Right hindlimb (tissue), 1 donor: ENCODE measurements around the gene HYDIN.

ENCODE experiments used
- DNase-seq: peaks from one replicate; pipeline ENCODE4 v3.0.0-alpha.2; 2018

The HYDIN gene

GRCh38 chr16:70784692-70785555 is 445.6 kb downstream of the HYDIN start:
- no peak for DNase-seq

- DNase-seq: no peak
Measured at GRCh38 chr16:70782237-70782636, 448.3 kb downstream of the HYDIN start.

- DNase-seq: no peak
Measured at GRCh38 chr16:70781800-70782199, 448.7 kb downstream of the HYDIN start.

GRCh38 chr16:70780546-70780945 is 450.0 kb downstream of the HYDIN start:
- DNase-seq: no peak

- DNase-seq: no peak
Measured at GRCh38 chr16:70779361-70779760, 451.2 kb downstream of the HYDIN start.

- DNase-seq: peak; percentile 94
Measured at GRCh38 chr16:70778901-70779309, 451.6 kb downstream of the HYDIN start.

GRCh38 chr16:70777973-70778406 is 452.5 kb downstream of the HYDIN start:
- DNase-seq: no peak

GRCh38 chr16:70777496-70777895 is 453.0 kb downstream of the HYDIN start:
- no peak for DNase-seq

GRCh38 chr16:70775399-70775798 is 455.1 kb downstream of the HYDIN start:
- no peak for DNase-seq

GRCh38 chr16:70774261-70774660 is 456.3 kb downstream of the HYDIN start:
- no peak for DNase-seq

- DNase-seq: no peak
Measured at GRCh38 chr16:70772493-70772892, 458.0 kb downstream of the HYDIN start.

GRCh38 chr16:70770626-70771552 is 459.6 kb downstream of the HYDIN start:
- peak; percentile 63 for DNase-seq

GRCh38 chr16:70770291-70770625 is 460.3 kb downstream of the HYDIN start:
- no peak for DNase-seq

- no peak for DNase-seq
Measured at GRCh38 chr16:70769761-70770160, 460.8 kb downstream of the HYDIN start.

GRCh38 chr16:70769131-70769530 is 461.4 kb downstream of the HYDIN start:
- no peak for DNase-seq

- no peak for DNase-seq
Measured at GRCh38 chr16:70768203-70768580, 462.3 kb downstream of the HYDIN start.

- no peak for DNase-seq
Measured at GRCh38 chr16:70767377-70768202, 462.9 kb downstream of the HYDIN start.

GRCh38 chr16:70766658-70767057 is 463.9 kb downstream of the HYDIN start:
- DNase-seq: no peak

- no peak for DNase-seq
Measured at GRCh38 chr16:70766176-70766575, 464.3 kb downstream of the HYDIN start.

- no peak for DNase-seq
Measured at GRCh38 chr16:70765491-70765890, 465.0 kb downstream of the HYDIN start.

- DNase-seq: no peak
Measured at GRCh38 chr16:70764632-70765031, 465.9 kb downstream of the HYDIN start.

- DNase-seq: no peak
Measured at GRCh38 chr16:70760221-70760620, 470.3 kb downstream of the HYDIN start.

- no peak for DNase-seq
Measured at GRCh38 chr16:70759666-70760065, 470.9 kb downstream of the HYDIN start.
